Mesangial cell (primary cell): Measurements from ENCODE around the gene ANGPTL3. TPM values are rescaled to one million over a fixed set of nuclear protein-coding genes. Genes with fewer than 3 reads are reported as not detected.

Experiments used
- total RNA-seq: library from RNA; depleted of rRNA; stranded (reverse); fragments of >200 nt; gene quantifications from 2 replicates; pipeline ENCODE4 v1.2.3, GENCODE V29; 2015

ANGPTL3 gene
- not detected in 2 replicates for total RNA-seq

GRCh38 chr1:62597281-62597680 lies at the start of gene ANGPTL3:
Gene ANGPTL3, plus strand, starts transcription at chr1:62597520. Its CDS starts 47 bp downstream, at chr1:62597567.

Other genes starting within 250 kb of the ANGPTL3 start
- gene USP1, start 160.5 kb upstream of the ANGPTL3 start, total RNA-seq = 8.9 and 26.4 TPM in 2 replicates
- 19.6 and 29.7 TPM in 2 replicates for gene DOCK7, start 90.9 kb downstream of the ANGPTL3 start, total RNA-seq
- gene ATG4C, start 186.6 kb downstream of the ANGPTL3 start, total RNA-seq = 3.2 and 6.4 TPM in 2 replicates